GM12891 (cell line): ENCODE results near the gene U2AF2.

ENCODE experiments used
- DNase-seq: peaks from one replicate; pipeline ENCODE4 v3.0.0; 2011; ENCODE audit warnings: low spot score; ENCODE audit not compliant: insufficient read length
- FAIRE-seq: peaks from 2 replicates; lab custom pipeline; 2011; peaks lifted over from hg19 to GRCh38; lab: Jason Lieb, UNC
- PAX5 ChIP-seq: IDR thresholded peaks from 2 replicates; pipeline ENCODE4 v1.6.1; 2011; ENCODE audit warnings: low read length, moderate library complexity, mild to moderate bottlenecking; ENCODE audit not compliant: insufficient read depth, severe bottlenecking
- POLR2A ChIP-seq: IDR thresholded peaks from 2 replicates; pipeline ENCODE4 v1.6.1; 2011; ENCODE audit warnings: low read depth, low read length, control low read depth
- POLR2AphosphoS5 ChIP-seq: IDR thresholded peaks from 2 replicates; pipeline ENCODE4 v1.6.1; 2011; ENCODE audit warnings: low read depth, low read length, control low read depth
- POU2F2 ChIP-seq: IDR thresholded peaks from 2 replicates; pipeline ENCODE4 v1.6.1; 2011; ENCODE audit warnings: low read depth, mild to moderate bottlenecking, control low read depth, low read length, moderate library complexity
- SPI1 ChIP-seq: IDR thresholded peaks from 2 replicates; pipeline ENCODE4 v1.6.1; 2011; ENCODE audit warnings: low read depth, low read length, control low read depth
- TAF1 ChIP-seq: IDR thresholded peaks from 2 replicates; pipeline ENCODE4 v1.6.1; 2011; ENCODE audit warnings: low read depth, low read length, control low read depth

U2AF2 gene

GRCh38 chr19:55613930-55614710 is 40.7 kb upstream of the U2AF2 start:
- TF ChIP-seq POU2F2 (no peak), SPI1 (no peak)
- no peak for FAIRE-seq
- DNase-seq, result no peak

- TF ChIP-seq TAF1 (no peak), POLR2AphosphoS5 (no peak), PAX5 (no peak), POLR2A (no peak), SPI1 (no peak), POU2F2 (no peak)
- no peak for FAIRE-seq
- no peak for DNase-seq
Measured at GRCh38 chr19:55614711-55615542, 39.9 kb upstream of the U2AF2 start.

GRCh38 chr19:55615543-55616394 is 39.1 kb upstream of the U2AF2 start:
- no peak for FAIRE-seq
- no peak for DNase-seq
- no peak for TF ChIP-seq POLR2A
- no peak for TF ChIP-seq POLR2AphosphoS5
- no peak for TF ChIP-seq SPI1
- no peak for TF ChIP-seq PAX5
- no peak for TF ChIP-seq POU2F2
- TF ChIP-seq TAF1, result no peak

GRCh38 chr19:55616395-55616875 is 38.4 kb upstream of the U2AF2 start:
- DNase-seq, result no peak
- no peak for TF ChIP-seq POLR2AphosphoS5
- TF ChIP-seq SPI1, result no peak
- TF ChIP-seq PAX5, result no peak
- no peak for TF ChIP-seq POU2F2
- FAIRE-seq, result no peak

GRCh38 chr19:55617426-55617825 is 37.4 kb upstream of the U2AF2 start:
- TF ChIP-seq SPI1 (no peak), POLR2AphosphoS5 (no peak), POLR2A (no peak), TAF1 (no peak), PAX5 (no peak), POU2F2 (no peak)

GRCh38 chr19:55618426-55618825 is 36.4 kb upstream of the U2AF2 start:
- TF ChIP-seq PAX5, result no peak
- no peak for TF ChIP-seq POLR2AphosphoS5
- no peak for TF ChIP-seq TAF1
- no peak for TF ChIP-seq SPI1
- no peak for TF ChIP-seq POLR2A
- TF ChIP-seq POU2F2, result no peak
- FAIRE-seq, result no peak
- DNase-seq, result no peak

More at GRCh38 chr19:55617426-55617825, 37.4 kb upstream of the U2AF2 start:
- FAIRE-seq (no peak), DNase-seq (no peak)

GRCh38 chr19:55619286-55619685 is 35.5 kb upstream of the U2AF2 start:
- no peak for DNase-seq
- no peak for TF ChIP-seq POLR2AphosphoS5
- no peak for TF ChIP-seq TAF1
- no peak for TF ChIP-seq POU2F2
- TF ChIP-seq POLR2A, result no peak
- no peak for TF ChIP-seq PAX5
- TF ChIP-seq SPI1, result no peak
- no peak for FAIRE-seq

GRCh38 chr19:55620410-55621204 is 34.2 kb upstream of the U2AF2 start:
- DNase-seq (no peak), FAIRE-seq (no peak)
- TF ChIP-seq POLR2AphosphoS5 (no peak; the same call in 1 of the 2 replicates), POU2F2 (no peak), POLR2A (no peak), PAX5 (no peak), SPI1 (no peak), TAF1 (no peak)
